ENCODE measurements around the gene CPN1.
"Not testable (repeated sequence)": the region's sequence is repeated elsewhere in the genome, so short reads cannot be mapped to it uniquely, and the experiment has no call there.

The CPN1 gene

DNA sequence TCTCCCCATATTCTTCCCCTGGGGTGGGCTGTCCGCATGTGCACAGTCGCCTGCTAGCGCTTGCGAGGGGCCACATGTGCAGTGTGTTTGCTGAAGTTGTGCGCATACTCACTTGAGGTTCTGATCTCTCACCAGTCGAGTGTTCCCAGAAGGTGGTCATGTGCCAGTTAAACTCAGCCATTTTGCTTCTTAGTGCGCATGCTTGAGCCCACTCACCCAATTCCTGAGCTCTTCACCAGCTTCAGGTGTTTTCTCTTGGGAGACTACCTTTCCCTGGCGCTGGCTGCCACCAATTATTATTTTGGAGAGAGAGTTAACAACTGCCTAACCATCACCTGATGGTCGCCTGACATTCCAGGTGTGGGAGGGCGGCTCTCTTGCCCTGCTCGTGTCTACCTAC is 25.2 kb upstream of the CPN1 start:
- Histone ChIP-seq H3K4me3 (ENCODE audit: low read length) (no peak overlapping the region), H3K4me1 (ENCODE audit: control insufficient read depth, insufficient read depth, low read length) (no peaks in the 10 kb centered on the region), H3K36me3 (ENCODE audit: control insufficient read depth, insufficient read depth, low read length) (no peaks in the 10 kb centered on the region), H3K27ac (ENCODE audit: low read depth, low read length) (no peak overlapping the region), H3K9ac (ENCODE audit: low read length) (no peak overlapping the region), H3K27me3 (ENCODE audit: control insufficient read depth, insufficient read depth, low read length) (no peaks in the 10 kb centered on the region)

GRCh38 chr10:100104300-100104699 is 22.6 kb upstream of the CPN1 start:
- H3K4me3 ChIP-seq (ENCODE audit: low read length), result no peak overlapping the region
- H3K27me3 ChIP-seq (ENCODE audit: control insufficient read depth, insufficient read depth, low read length), result no peaks in the 10 kb centered on the region
- H3K27ac ChIP-seq (ENCODE audit: low read depth, low read length), result no peak overlapping the region
- no peaks in the 10 kb centered on the region for H3K4me1 ChIP-seq (ENCODE audit: control insufficient read depth, insufficient read depth, low read length)
- H3K36me3 ChIP-seq (ENCODE audit: control insufficient read depth, insufficient read depth, low read length), result no peaks in the 10 kb centered on the region
- H3K9ac ChIP-seq (ENCODE audit: low read length), result no peak overlapping the region

DNA sequence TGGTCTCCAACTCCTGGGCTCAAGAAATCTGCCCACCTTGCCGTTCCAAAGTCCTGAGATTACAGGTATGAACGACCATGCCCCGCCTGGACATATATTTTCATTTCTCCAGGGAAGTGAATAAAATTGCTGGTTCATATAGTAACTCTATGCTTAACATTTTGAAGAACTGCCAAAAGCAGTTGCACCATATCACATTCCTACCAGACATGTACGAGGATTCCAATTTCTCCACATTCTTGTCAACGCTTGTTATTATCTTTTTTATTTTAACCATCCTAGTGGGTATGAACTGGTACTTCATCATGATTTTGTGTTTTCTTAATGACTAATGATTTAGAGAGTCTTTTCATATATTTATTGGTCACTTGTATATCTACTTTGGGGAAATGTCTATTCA is 21.9 kb upstream of the CPN1 start:
- Histone ChIP-seq H3K4me1 (ENCODE audit: control insufficient read depth, insufficient read depth, low read length) (no peaks in the 10 kb centered on the region), H3K27me3 (ENCODE audit: control insufficient read depth, insufficient read depth, low read length) (no peaks in the 10 kb centered on the region), H3K4me3 (ENCODE audit: low read length) (no peak overlapping the region), H3K36me3 (ENCODE audit: control insufficient read depth, insufficient read depth, low read length) (no peaks in the 10 kb centered on the region), H3K27ac (ENCODE audit: low read depth, low read length) (no peak overlapping the region), H3K9ac (ENCODE audit: low read length) (no peak overlapping the region)

GRCh38 chr10:100101192-100102076 is 19.8 kb upstream of the CPN1 start:
- H3K4me1 ChIP-seq (ENCODE audit: control insufficient read depth, insufficient read depth, low read length), result no peaks in the 10 kb centered on the region
- H3K9ac ChIP-seq (ENCODE audit: low read length), result no peak overlapping the region
- no peaks in the 10 kb centered on the region for H3K36me3 ChIP-seq (ENCODE audit: control insufficient read depth, insufficient read depth, low read length)
- no peak overlapping the region for H3K4me3 ChIP-seq (ENCODE audit: low read length)
- H3K27ac ChIP-seq (ENCODE audit: low read depth, low read length), result no peak overlapping the region
- no peaks in the 10 kb centered on the region for H3K27me3 ChIP-seq (ENCODE audit: control insufficient read depth, insufficient read depth, low read length)

DNA sequence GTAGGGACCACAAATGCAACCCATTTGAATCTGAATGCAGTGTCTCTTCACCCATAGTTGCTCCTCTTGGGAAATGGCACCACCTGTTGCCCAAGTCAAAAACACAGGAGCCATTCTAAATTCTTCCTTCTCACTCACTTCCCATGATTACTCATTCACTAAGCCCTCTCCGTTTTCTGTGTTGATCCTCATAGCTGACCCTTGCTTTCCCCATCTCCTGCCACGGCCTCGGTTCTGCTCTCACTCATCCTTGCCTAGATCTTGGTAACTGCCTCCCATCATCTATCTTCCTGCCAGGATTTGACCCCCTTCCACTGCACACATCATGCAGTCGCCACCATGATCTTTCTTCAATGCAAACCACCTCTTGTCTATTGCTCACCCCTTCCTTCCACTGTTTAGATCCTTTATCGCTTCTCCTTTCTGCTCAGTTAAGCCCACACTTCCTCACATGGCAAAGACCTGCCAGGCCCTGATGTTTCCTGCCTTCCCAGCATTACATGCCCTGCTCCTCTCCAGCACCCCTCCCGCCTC is 19.0 kb upstream of the CPN1 start:
- Histone ChIP-seq H3K4me1 (ENCODE audit: control insufficient read depth, insufficient read depth, low read length) (no peaks in the 10 kb centered on the region), H3K4me3 (ENCODE audit: low read length) (no peak overlapping the region), H3K9ac (ENCODE audit: low read length) (no peak overlapping the region), H3K27me3 (ENCODE audit: control insufficient read depth, insufficient read depth, low read length) (no peaks in the 10 kb centered on the region), H3K27ac (ENCODE audit: low read depth, low read length) (no peak overlapping the region), H3K36me3 (ENCODE audit: control insufficient read depth, insufficient read depth, low read length) (no peaks in the 10 kb centered on the region)

- H3K27ac ChIP-seq (ENCODE audit: low read depth, low read length), result no peak overlapping the region
- H3K4me1 ChIP-seq (ENCODE audit: control insufficient read depth, insufficient read depth, low read length), result no peaks in the 10 kb centered on the region
- H3K9ac ChIP-seq (ENCODE audit: low read length), result no peak overlapping the region
- no peaks in the 10 kb centered on the region for H3K36me3 ChIP-seq (ENCODE audit: control insufficient read depth, insufficient read depth, low read length)
- no peak overlapping the region for H3K4me3 ChIP-seq (ENCODE audit: low read length)
- H3K27me3 ChIP-seq (ENCODE audit: control insufficient read depth, insufficient read depth, low read length), result no peaks in the 10 kb centered on the region
Observed at GRCh38 chr10:100089241-100089640, 7.6 kb upstream of the CPN1 start.

DNA sequence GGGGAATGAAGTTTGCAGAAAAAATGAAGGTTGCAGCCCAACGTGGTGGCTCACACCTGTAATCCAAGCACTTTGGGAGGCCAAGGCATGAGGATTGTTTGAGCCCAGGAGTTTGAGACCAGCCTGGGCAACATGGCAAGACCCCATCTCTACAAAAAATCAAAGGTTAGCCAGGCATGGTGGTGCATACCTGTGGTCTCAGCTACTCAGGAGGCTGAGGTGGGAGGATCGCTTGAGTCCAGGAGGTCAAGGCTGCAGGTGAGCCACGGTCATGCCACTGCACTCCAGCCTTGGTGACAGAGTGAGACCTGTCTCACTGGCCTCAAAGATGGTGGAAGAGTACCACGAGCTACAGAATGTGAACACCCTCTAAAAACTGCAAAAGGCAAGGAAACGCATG is 5.0 kb upstream of the CPN1 start:
- not testable (repeated sequence) for H3K27me3 ChIP-seq (ENCODE audit: control insufficient read depth, insufficient read depth, low read length); H3K36me3 ChIP-seq (ENCODE audit: control insufficient read depth, insufficient read depth, low read length); H3K9ac ChIP-seq (ENCODE audit: low read length); H3K27ac ChIP-seq (ENCODE audit: low read depth, low read length); H3K4me3 ChIP-seq (ENCODE audit: low read length); H3K4me1 ChIP-seq (ENCODE audit: control insufficient read depth, insufficient read depth, low read length)

GRCh38 chr10:100085596-100085995 is 3.9 kb upstream of the CPN1 start:
- H3K36me3 ChIP-seq (ENCODE audit: control insufficient read depth, insufficient read depth, low read length), result no peaks in the 10 kb centered on the region
- H3K4me3 ChIP-seq (ENCODE audit: low read length), result no peak overlapping the region
- H3K27me3 ChIP-seq (ENCODE audit: control insufficient read depth, insufficient read depth, low read length), result no peaks in the 10 kb centered on the region
- no peak overlapping the region for H3K9ac ChIP-seq (ENCODE audit: low read length)
- no peaks in the 10 kb centered on the region for H3K4me1 ChIP-seq (ENCODE audit: control insufficient read depth, insufficient read depth, low read length)
- H3K27ac ChIP-seq (ENCODE audit: low read depth, low read length), result no peak overlapping the region

- no peak overlapping the region for H3K4me3 ChIP-seq (ENCODE audit: low read length)
- no peaks in the 10 kb centered on the region for H3K4me1 ChIP-seq (ENCODE audit: control insufficient read depth, insufficient read depth, low read length)
- no peak overlapping the region for H3K27ac ChIP-seq (ENCODE audit: low read depth, low read length)
- no peaks in the 10 kb centered on the region for H3K27me3 ChIP-seq (ENCODE audit: control insufficient read depth, insufficient read depth, low read length)
- no peak overlapping the region for H3K9ac ChIP-seq (ENCODE audit: low read length)
- H3K36me3 ChIP-seq (ENCODE audit: control insufficient read depth, insufficient read depth, low read length), result no peaks in the 10 kb centered on the region
Observed at GRCh38 chr10:100083623-100084022, 2.0 kb upstream of the CPN1 start.

DNA sequence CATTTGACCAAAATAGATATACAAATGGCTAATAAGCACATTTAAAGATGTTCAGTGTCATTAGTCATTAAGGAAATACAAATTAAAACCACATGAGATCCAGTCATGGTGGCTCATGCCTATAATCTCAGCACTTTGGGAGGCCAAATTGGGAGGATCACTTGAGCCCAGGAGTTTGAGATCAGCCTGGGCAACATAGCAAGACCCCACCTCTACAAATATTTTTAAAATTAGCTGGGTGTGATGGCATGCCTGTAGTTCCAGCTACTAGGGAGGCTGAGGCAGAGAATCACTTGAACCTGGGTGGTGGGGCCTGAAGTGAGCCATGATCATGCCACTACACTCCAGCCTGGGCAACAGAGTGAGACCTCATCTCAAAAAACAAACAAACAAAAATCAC is 607 bp upstream of the CPN1 start:
- H3K4me1 ChIP-seq (ENCODE audit: control insufficient read depth, insufficient read depth, low read length); H3K9ac ChIP-seq (ENCODE audit: low read length); H3K4me3 ChIP-seq (ENCODE audit: low read length); H3K27me3 ChIP-seq (ENCODE audit: control insufficient read depth, insufficient read depth, low read length); H3K27ac ChIP-seq (ENCODE audit: low read depth, low read length); H3K36me3 ChIP-seq (ENCODE audit: control insufficient read depth, insufficient read depth, low read length): not testable (repeated sequence)

DNA sequence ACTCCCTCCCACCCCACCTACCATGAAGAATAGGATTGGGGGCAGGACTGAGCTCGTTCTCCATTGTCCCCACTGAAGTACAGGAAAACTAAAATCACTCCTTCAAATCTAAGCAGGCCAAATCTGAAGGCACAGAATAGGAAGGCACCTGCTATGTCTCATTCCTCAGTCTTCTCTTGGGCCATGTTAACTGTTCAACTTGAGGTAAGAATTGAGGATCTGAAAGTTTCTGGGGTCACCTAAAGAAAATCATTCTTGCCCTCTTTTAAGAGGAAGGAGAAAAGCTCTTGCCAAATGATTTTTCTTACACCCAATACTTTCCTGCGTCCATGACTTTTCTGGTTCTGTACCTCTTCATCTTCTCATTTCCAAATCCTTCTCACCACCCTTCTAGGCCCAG is 4.9 kb downstream of the CPN1 start:
- Histone ChIP-seq H3K36me3 (ENCODE audit: control insufficient read depth, insufficient read depth, low read length) (no peaks in the 10 kb centered on the region), H3K9ac (ENCODE audit: low read length) (no peak overlapping the region), H3K27me3 (ENCODE audit: control insufficient read depth, insufficient read depth, low read length) (no peaks in the 10 kb centered on the region), H3K4me3 (ENCODE audit: low read length) (no peak overlapping the region), H3K27ac (ENCODE audit: low read depth, low read length) (no peak overlapping the region), H3K4me1 (ENCODE audit: control insufficient read depth, insufficient read depth, low read length) (no peaks in the 10 kb centered on the region)

- Histone ChIP-seq H3K36me3 (ENCODE audit: control insufficient read depth, insufficient read depth, low read length) (no peaks in the 10 kb centered on the region), H3K27me3 (ENCODE audit: control insufficient read depth, insufficient read depth, low read length) (no peaks in the 10 kb centered on the region), H3K9ac (ENCODE audit: low read length) (no peak overlapping the region), H3K4me1 (ENCODE audit: control insufficient read depth, insufficient read depth, low read length) (no peaks in the 10 kb centered on the region), H3K27ac (ENCODE audit: low read depth, low read length) (no peak overlapping the region), H3K4me3 (ENCODE audit: low read length) (no peak overlapping the region)
Observed at GRCh38 chr10:100075426-100076220, 6.0 kb downstream of the CPN1 start.

Measured in rectal smooth muscle tissue (tissue), 1 donor.